ENCODE data around the gene AP2A1.

The AP2A1 gene

GRCh38 chr19:49851456-49852259 is 84.9 kb downstream of the AP2A1 start:
- 2% methylated on average over 68 of the region's 78 CpGs for WGBS
- peaks cover 35% of the 10 kb centered on the region for H3K36me3 ChIP-seq (ENCODE audit: insufficient read depth, low read length)

GRCh38 chr19:49852631-49853126 is 85.9 kb downstream of the AP2A1 start:
- no peak overlapping the region for H3K27ac ChIP-seq (ENCODE audit: low read depth, low read length)
- no peaks in the 10 kb centered on the region for H3K9me3 ChIP-seq (ENCODE audit: insufficient read depth, low read depth, low read length)
- H3K36me3 ChIP-seq (ENCODE audit: insufficient read depth, low read length): peaks cover 44% of the 10 kb centered on the region
- H3K4me1 ChIP-seq (ENCODE audit: insufficient read depth, low read length): peaks cover 17% of the 10 kb centered on the region
- H3K9ac ChIP-seq (ENCODE audit: low read depth, low read length): no peak overlapping the region
- 89% methylated on average over 14 of the region's 14 CpGs for WGBS
- peak overlapping the region; percentile 75 for H3K4me3 ChIP-seq (ENCODE audit: low read length)
- H3K27me3 ChIP-seq (ENCODE audit: insufficient read depth, low read length): no peaks in the 10 kb centered on the region

More at GRCh38 chr19:49851456-49852259, 84.9 kb downstream of the AP2A1 start:
- H3K9me3 ChIP-seq (ENCODE audit: insufficient read depth, low read depth, low read length): no peaks in the 10 kb centered on the region
- peak overlapping the region; percentile 94; the same call in 1 of the 2 replicates for H3K27ac ChIP-seq (ENCODE audit: low read depth, low read length)
- peaks cover 17% of the 10 kb centered on the region for H3K4me1 ChIP-seq (ENCODE audit: insufficient read depth, low read length)
- peak overlapping the region; percentile 75 for H3K4me3 ChIP-seq (ENCODE audit: low read length)
- peak overlapping the region; percentile 89 for H3K9ac ChIP-seq (ENCODE audit: low read depth, low read length)
- no peaks in the 10 kb centered on the region for H3K27me3 ChIP-seq (ENCODE audit: insufficient read depth, low read length)

GRCh38 chr19:49853852-49854377 is 87.1 kb downstream of the AP2A1 start:
- no peaks in the 10 kb centered on the region for H3K9me3 ChIP-seq (ENCODE audit: insufficient read depth, low read depth, low read length)
- no peaks in the 10 kb centered on the region for H3K27me3 ChIP-seq (ENCODE audit: insufficient read depth, low read length)
- no peak overlapping the region for H3K27ac ChIP-seq (ENCODE audit: low read depth, low read length)
- H3K4me3 ChIP-seq (ENCODE audit: low read length): no peak overlapping the region
- H3K9ac ChIP-seq (ENCODE audit: low read depth, low read length): no peak overlapping the region
- peaks cover 17% of the 10 kb centered on the region for H3K4me1 ChIP-seq (ENCODE audit: insufficient read depth, low read length)
- peaks cover 54% of the 10 kb centered on the region for H3K36me3 ChIP-seq (ENCODE audit: insufficient read depth, low read length)
- 95% methylated on average over 10 of the region's 10 CpGs for WGBS

GRCh38 chr19:49854378-49855263 is 87.8 kb downstream of the AP2A1 start:
- H3K27ac ChIP-seq (ENCODE audit: low read depth, low read length): no peak overlapping the region
- no peak overlapping the region for H3K4me3 ChIP-seq (ENCODE audit: low read length)
- WGBS: 94% methylated on average over 39 of the region's 39 CpGs
- no peak overlapping the region for H3K9ac ChIP-seq (ENCODE audit: low read depth, low read length)
- peaks cover 17% of the 10 kb centered on the region for H3K4me1 ChIP-seq (ENCODE audit: insufficient read depth, low read length)
- no peaks in the 10 kb centered on the region for H3K27me3 ChIP-seq (ENCODE audit: insufficient read depth, low read length)
- H3K36me3 ChIP-seq (ENCODE audit: insufficient read depth, low read length): peaks cover 59% of the 10 kb centered on the region
- H3K9me3 ChIP-seq (ENCODE audit: insufficient read depth, low read depth, low read length): no peaks in the 10 kb centered on the region

GRCh38 chr19:49855277-49855675 is 88.5 kb downstream of the AP2A1 start:
- Histone ChIP-seq H3K9ac (ENCODE audit: low read depth, low read length) (no peak overlapping the region), H3K9me3 (ENCODE audit: insufficient read depth, low read depth, low read length) (no peaks in the 10 kb centered on the region), H3K4me3 (ENCODE audit: low read length) (no peak overlapping the region), H3K36me3 (ENCODE audit: insufficient read depth, low read length) (peaks cover 65% of the 10 kb centered on the region), H3K27ac (ENCODE audit: low read depth, low read length) (no peak overlapping the region), H3K27me3 (ENCODE audit: insufficient read depth, low read length) (no peaks in the 10 kb centered on the region), H3K4me1 (ENCODE audit: insufficient read depth, low read length) (peaks cover 13% of the 10 kb centered on the region)
- 94% methylated on average over 12 of the region's 12 CpGs for whole genome bisulfite sequencing

- H3K9me3 ChIP-seq (ENCODE audit: insufficient read depth, low read depth, low read length): no peaks in the 10 kb centered on the region
- peaks cover 13% of the 10 kb centered on the region for H3K4me1 ChIP-seq (ENCODE audit: insufficient read depth, low read length)
- H3K27ac ChIP-seq (ENCODE audit: low read depth, low read length): no peak overlapping the region
- no peak overlapping the region for H3K9ac ChIP-seq (ENCODE audit: low read depth, low read length)
- WGBS: 93% methylated on average over 21 of the region's 21 CpGs
- peaks cover 72% of the 10 kb centered on the region for H3K36me3 ChIP-seq (ENCODE audit: insufficient read depth, low read length)
- no peaks in the 10 kb centered on the region for H3K27me3 ChIP-seq (ENCODE audit: insufficient read depth, low read length)
- no peak overlapping the region for H3K4me3 ChIP-seq (ENCODE audit: low read length)
Observed at GRCh38 chr19:49855676-49856573, 89.1 kb downstream of the AP2A1 start.

GRCh38 chr19:49856574-49857021 is 89.8 kb downstream of the AP2A1 start:
- no peak overlapping the region for H3K27ac ChIP-seq (ENCODE audit: low read depth, low read length)
- H3K4me1 ChIP-seq (ENCODE audit: insufficient read depth, low read length): peaks cover 13% of the 10 kb centered on the region
- WGBS: 96% methylated on average over 18 of the region's 18 CpGs
- no peak overlapping the region for H3K4me3 ChIP-seq (ENCODE audit: low read length)
- H3K9ac ChIP-seq (ENCODE audit: low read depth, low read length): no peak overlapping the region
- H3K27me3 ChIP-seq (ENCODE audit: insufficient read depth, low read length): no peaks in the 10 kb centered on the region
- H3K9me3 ChIP-seq (ENCODE audit: insufficient read depth, low read depth, low read length): no peaks in the 10 kb centered on the region
- H3K36me3 ChIP-seq (ENCODE audit: insufficient read depth, low read length): peaks cover 77% of the 10 kb centered on the region
